ENCODE measurements around the gene PEAR1.

PEAR1 gene

GRCh38 chr1:156883919-156884318 is 9.6 kb upstream of the PEAR1 start:
- no peak for DNase-seq

GRCh38 chr1:156884560-156885184 is 8.8 kb upstream of the PEAR1 start:
- DNase-seq: no peak

- no peak for DNase-seq
These were observed 8.2 kb upstream of the PEAR1 start for GRCh38 chr1:156885314-156885713.

- no peak for DNase-seq
These were observed 7.6 kb upstream of the PEAR1 start for GRCh38 chr1:156885880-156886355.

GRCh38 chr1:156886583-156887281 is 6.8 kb upstream of the PEAR1 start:
- no peak for DNase-seq

GRCh38 chr1:156887317-156887716 is 6.2 kb upstream of the PEAR1 start:
- DNase-seq: no peak

- no peak for DNase-seq
These were observed 5.8 kb upstream of the PEAR1 start for GRCh38 chr1:156887734-156888133.

- DNase-seq: peak; percentile 81
These were observed 3.5 kb upstream of the PEAR1 start for GRCh38 chr1:156889802-156890580.

- DNase-seq: peak; percentile 92
These were observed 1.1 kb upstream of the PEAR1 start for GRCh38 chr1:156892190-156893047.

GRCh38 chr1:156894001-156894400 is 483 bp downstream of the PEAR1 start:
- no peak for DNase-seq

GRCh38 chr1:156894711-156895454 is 1.4 kb downstream of the PEAR1 start:
- peak; percentile 98 for DNase-seq

GRCh38 chr1:156895455-156895812 is 1.9 kb downstream of the PEAR1 start:
- no peak for DNase-seq

- DNase-seq: no peak
These were observed 2.4 kb downstream of the PEAR1 start for GRCh38 chr1:156895927-156896326.

- DNase-seq: no peak
These were observed 3.0 kb downstream of the PEAR1 start for GRCh38 chr1:156896490-156897033.

- no peak for DNase-seq
These were observed 3.7 kb downstream of the PEAR1 start for GRCh38 chr1:156897078-156897825.

- DNase-seq: no peak
These were observed 4.6 kb downstream of the PEAR1 start for GRCh38 chr1:156898161-156898566.

GRCh38 chr1:156898971-156899664 is 5.6 kb downstream of the PEAR1 start:
- no peak for DNase-seq

- no peak for DNase-seq
These were observed 6.6 kb downstream of the PEAR1 start for GRCh38 chr1:156899956-156900718.

- no peak for DNase-seq
These were observed 7.5 kb downstream of the PEAR1 start for GRCh38 chr1:156900896-156901589.

Measured in hematopoietic multipotent progenitor cell treated with erythropoietin and hydrocortisone succinate and interleukin-3 and kit ligand, for 8 days (in vitro differentiated cells).